ENCODE measurements around the gene STX19. TPM values are rescaled to one million over a fixed set of nuclear protein-coding genes. Genes with fewer than 3 reads are reported as not detected.
A peak's percentile ranks its signal among the peaks of the same experiment; 100 is the strongest.

STX19 gene
- total RNA-seq, 1 experiment from 2014 or later, result not detected

- no TSS peak for BruUV-seq (replicated peaks)
- H3K27me3 ChIP-seq (replicated peaks; ENCODE audit: insufficient read depth, low read depth, low read length, poor library complexity), result no peaks in the 10 kb centered on the region
- ChIA-PET POLR2A (ENCODE audit: low non-redundant PET) (no interaction called here), CTCF (no interaction called here)
- no peaks in the 10 kb centered on the region for H3K36me3 ChIP-seq (ENCODE audit: insufficient read depth, low read length, poor library complexity, severe bottlenecking)
- no peak for TF ChIP-seq EZH2 (IDR thresholded peaks at IDR 0.05; ENCODE audit: borderline replicate concordance, low read depth, low read length, poor library complexity, severe bottlenecking)
- TF ChIP-seq, protein P1, sequence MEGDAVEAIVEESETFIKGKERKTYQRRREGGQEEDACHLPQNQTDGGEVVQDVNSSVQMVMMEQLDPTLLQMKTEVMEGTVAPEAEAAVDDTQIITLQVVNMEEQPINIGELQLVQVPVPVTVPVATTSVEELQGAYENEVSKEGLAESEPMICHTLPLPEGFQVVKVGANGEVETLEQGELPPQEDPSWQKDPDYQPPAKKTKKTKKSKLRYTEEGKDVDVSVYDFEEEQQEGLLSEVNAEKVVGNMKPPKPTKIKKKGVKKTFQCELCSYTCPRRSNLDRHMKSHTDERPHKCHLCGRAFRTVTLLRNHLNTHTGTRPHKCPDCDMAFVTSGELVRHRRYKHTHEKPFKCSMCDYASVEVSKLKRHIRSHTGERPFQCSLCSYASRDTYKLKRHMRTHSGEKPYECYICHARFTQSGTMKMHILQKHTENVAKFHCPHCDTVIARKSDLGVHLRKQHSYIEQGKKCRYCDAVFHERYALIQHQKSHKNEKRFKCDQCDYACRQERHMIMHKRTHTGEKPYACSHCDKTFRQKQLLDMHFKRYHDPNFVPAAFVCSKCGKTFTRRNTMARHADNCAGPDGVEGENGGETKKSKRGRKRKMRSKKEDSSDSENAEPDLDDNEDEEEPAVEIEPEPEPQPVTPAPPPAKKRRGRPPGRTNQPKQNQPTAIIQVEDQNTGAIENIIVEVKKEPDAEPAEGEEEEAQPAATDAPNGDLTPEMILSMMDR (conservative IDR thresholded peaks at IDR 0.05; ENCODE audit: low read depth, low read length), result no peak
- H3K9me3 ChIP-seq (ENCODE audit: low read depth, low read length, poor library complexity, severe bottlenecking), result no peaks in the 10 kb centered on the region
- no peak overlapping the region for H3K4me3 ChIP-seq (ENCODE audit: low read depth, low read length, poor library complexity, severe bottlenecking)
- no peaks in the 10 kb centered on the region for H3K4me1 ChIP-seq (ENCODE audit: insufficient read depth, low read length, poor library complexity, severe bottlenecking)
- DNase-seq (ENCODE audit: low spot score), result no peak
- intact Hi-C loops (cut with micrococcal nuclease; ENCODE audit: unreplicated experiment), result no loop called here
- no peak overlapping the region for H3K27ac ChIP-seq (ENCODE audit: low read depth, low read length, poor library complexity, severe bottlenecking)
Measured at GRCh38 chr3:94070341-94070911, 42.0 kb upstream of the STX19 start.

DNA sequence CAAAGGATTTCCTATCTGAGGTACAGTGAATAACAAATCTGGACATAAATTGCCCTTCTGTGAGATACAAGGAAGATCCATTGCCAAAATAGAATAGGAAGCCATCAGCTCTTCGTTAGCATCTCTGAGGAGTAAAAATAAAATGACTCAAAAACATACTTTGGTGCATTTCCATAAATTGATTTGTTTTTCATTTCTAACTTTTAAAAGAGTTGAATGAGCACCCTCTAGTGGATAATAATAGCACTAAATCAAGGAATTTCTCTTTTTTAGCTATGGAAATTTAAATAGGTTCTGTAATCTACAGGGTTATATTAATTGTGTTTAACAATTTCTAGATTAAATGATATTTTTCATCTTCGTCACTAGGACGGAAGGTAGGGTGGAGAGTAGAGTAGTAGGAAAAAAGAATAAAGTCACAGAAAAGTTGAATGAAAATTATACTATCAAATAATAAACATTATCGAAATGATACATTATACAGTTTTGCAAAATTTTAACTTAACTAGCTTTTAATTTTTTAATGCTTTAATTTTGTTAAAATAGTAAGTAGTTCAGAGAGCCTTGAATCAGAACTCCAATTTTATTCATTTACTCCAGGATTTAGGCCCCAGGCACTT is 40.9 kb upstream of the STX19 start:
- CTCF ChIA-PET, result interaction anchor here (0.5 to 1.2 kb wide), 4 partner anchors 12 to 223 kb away, joined by 4 to 8 read pairs (median 4); no protein-coding TSS in a partner anchor
- no peaks in the 10 kb centered on the region for H3K27me3 ChIP-seq (replicated peaks; ENCODE audit: insufficient read depth, low read depth, low read length, poor library complexity)
- H3K4me1 ChIP-seq (ENCODE audit: insufficient read depth, low read length, poor library complexity, severe bottlenecking), result peaks cover 7% of the 10 kb centered on the region
- no TSS peak for BruUV-seq (replicated peaks)
- no peak overlapping the region for H3K27ac ChIP-seq (ENCODE audit: low read depth, low read length, poor library complexity, severe bottlenecking)
- no peaks in the 10 kb centered on the region for H3K36me3 ChIP-seq (ENCODE audit: insufficient read depth, low read length, poor library complexity, severe bottlenecking)
- intact Hi-C loops (cut with micrococcal nuclease; ENCODE audit: unreplicated experiment), result loop anchor here (5.0 kb wide), 1 partner anchor 162 kb away; no protein-coding TSS in a partner anchor
- TF ChIP-seq, protein P1 (conservative IDR thresholded peaks at IDR 0.05; ENCODE audit: low read depth, low read length), result peak; percentile 67
- no peak for TF ChIP-seq EZH2 (IDR thresholded peaks at IDR 0.05; ENCODE audit: borderline replicate concordance, low read depth, low read length, poor library complexity, severe bottlenecking)
- no peak overlapping the region for H3K4me3 ChIP-seq (ENCODE audit: low read depth, low read length, poor library complexity, severe bottlenecking)
- POLR2A ChIA-PET (ENCODE audit: low non-redundant PET), result no interaction called here
- no peaks in the 10 kb centered on the region for H3K9me3 ChIP-seq (ENCODE audit: low read depth, low read length, poor library complexity, severe bottlenecking)
- DNase-seq (ENCODE audit: low spot score), result peak; percentile 42

- no peak for DNase-seq (ENCODE audit: low spot score)
- Histone ChIP-seq H3K27me3 (replicated peaks; ENCODE audit: insufficient read depth, low read depth, low read length, poor library complexity) (no peaks in the 10 kb centered on the region), H3K9me3 (ENCODE audit: low read depth, low read length, poor library complexity, severe bottlenecking) (no peaks in the 10 kb centered on the region), H3K36me3 (ENCODE audit: insufficient read depth, low read length, poor library complexity, severe bottlenecking) (no peaks in the 10 kb centered on the region), H3K4me3 (ENCODE audit: low read depth, low read length, poor library complexity, severe bottlenecking) (no peak overlapping the region), H3K27ac (ENCODE audit: low read depth, low read length, poor library complexity, severe bottlenecking) (no peak overlapping the region), H3K4me1 (ENCODE audit: insufficient read depth, low read length, poor library complexity, severe bottlenecking) (peaks cover 14% of the 10 kb centered on the region)
- no TSS peak for BruUV-seq (replicated peaks)
- intact Hi-C loops (cut with micrococcal nuclease; ENCODE audit: unreplicated experiment), result loop anchor here (5.0 kb wide), 1 partner anchor 160 kb away; no protein-coding TSS in a partner anchor
- TF ChIP-seq, protein P1 (conservative IDR thresholded peaks at IDR 0.05; ENCODE audit: low read depth, low read length), result no peak
- no peak for TF ChIP-seq EZH2 (IDR thresholded peaks at IDR 0.05; ENCODE audit: borderline replicate concordance, low read depth, low read length, poor library complexity, severe bottlenecking)
- CTCF ChIA-PET, result no interaction called here
- POLR2A ChIA-PET (ENCODE audit: low non-redundant PET), result no interaction called here
Measured at GRCh38 chr3:94066506-94067500, 38.4 kb upstream of the STX19 start.

All from A673 (cell line).